Measurements from ENCODE around the gene EIF4EBP3. TPM values are rescaled to one million over a fixed set of nuclear protein-coding genes. Genes with fewer than 3 reads are reported as not detected.

EIF4EBP3 gene
- total RNA-seq: 0.87 and 1.2 TPM in 2 replicates

DNA sequence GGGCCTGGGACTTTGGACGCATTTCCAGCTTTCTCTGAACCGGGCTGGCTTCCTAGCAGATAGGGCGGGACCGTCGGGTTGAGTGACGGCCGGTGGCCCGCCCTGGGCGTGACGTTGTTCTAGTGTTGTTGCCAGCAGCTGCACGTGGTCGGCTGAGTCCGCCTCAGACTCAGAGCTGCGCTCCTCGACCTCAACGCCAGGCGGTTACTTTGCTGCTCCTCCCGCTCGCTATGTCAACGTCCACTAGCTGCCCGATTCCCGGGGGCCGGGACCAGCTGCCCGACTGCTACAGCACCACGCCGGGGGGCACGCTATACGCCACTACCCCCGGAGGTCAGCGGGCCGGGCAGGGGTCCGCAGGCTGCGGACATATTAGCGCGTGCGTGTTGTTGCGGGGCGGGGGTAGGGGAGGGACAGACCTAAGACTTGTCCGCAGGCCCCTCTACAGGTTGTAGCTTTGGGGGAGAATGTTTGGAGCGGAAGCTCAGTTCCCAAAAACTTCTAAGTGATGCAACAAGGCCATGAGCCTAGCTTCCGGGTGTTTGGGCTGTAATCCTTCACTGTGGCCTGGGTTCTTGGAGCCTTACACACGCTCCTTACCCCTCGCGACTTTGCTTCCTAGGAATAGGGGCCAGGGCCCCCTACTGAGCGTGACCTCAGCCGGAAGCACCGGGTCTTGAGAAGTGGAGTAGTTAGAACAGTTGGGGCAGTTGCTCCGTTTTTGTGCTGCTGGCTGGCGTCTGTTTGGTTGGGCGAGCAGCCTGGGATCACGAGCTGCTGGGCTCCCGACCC is at the start of gene EIF4EBP3:
Gene EIF4EBP3 (plus strand): TSS at position 155 of the 792 bp plus-strand sequence. CDS start 76 bp downstream, at position 231.
- peak; percentile 98 to 99 for DNase-seq (ENCODE audit: low read depth in 2 of 2)

GRCh38 chr5:140497897-140498296 is 49.6 kb upstream of the EIF4EBP3 start:
- peak; percentile 8 to 29 for DNase-seq (ENCODE audit: low read depth in 2 of 2)

GRCh38 chr5:140498591-140498990 is 48.9 kb upstream of the EIF4EBP3 start:
- no peak for DNase-seq (ENCODE audit: low read depth in 2 of 2)

DNA sequence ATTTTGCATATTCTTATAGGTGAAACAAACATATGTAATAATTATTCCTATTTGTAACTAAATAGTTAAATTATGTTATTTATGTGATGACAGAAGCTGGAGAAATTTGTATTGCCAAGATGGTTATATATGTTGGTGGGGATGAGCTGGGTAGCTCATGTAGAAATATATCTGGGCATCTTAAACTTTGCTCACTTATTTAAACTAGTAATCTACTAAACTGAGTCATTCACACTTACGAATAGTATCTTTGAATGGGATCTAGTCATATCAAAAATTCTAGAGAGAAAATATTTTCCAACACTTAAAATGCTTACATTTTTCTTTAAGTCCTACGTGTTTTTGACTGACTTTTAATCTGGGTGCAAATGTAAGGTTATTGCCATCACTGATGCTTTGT is 44.6 kb upstream of the EIF4EBP3 start:
- no peak for DNase-seq (ENCODE audit: low read depth in 2 of 2)

DNA sequence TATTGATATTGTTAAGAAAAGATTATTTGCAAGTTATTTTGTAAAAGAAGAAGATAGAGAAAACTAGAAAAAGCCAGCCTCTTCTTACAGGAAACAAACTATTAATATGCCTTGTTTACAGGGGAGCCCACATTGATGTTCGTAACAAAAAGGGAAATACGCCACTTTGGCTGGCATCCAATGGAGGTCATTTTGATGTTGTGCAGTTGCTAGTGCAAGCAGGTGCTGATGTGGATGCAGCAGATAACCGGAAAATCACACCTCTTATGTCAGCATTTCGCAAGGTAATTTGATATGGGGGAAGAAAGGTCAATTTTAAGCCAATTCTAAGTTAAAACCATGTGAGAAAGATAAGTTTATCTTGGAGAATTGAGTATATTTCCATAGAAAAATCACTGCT is 37.6 kb upstream of the EIF4EBP3 start:
- DNase-seq (ENCODE audit: low read depth in 2 of 2): peak; percentile 40 to 81

DNA sequence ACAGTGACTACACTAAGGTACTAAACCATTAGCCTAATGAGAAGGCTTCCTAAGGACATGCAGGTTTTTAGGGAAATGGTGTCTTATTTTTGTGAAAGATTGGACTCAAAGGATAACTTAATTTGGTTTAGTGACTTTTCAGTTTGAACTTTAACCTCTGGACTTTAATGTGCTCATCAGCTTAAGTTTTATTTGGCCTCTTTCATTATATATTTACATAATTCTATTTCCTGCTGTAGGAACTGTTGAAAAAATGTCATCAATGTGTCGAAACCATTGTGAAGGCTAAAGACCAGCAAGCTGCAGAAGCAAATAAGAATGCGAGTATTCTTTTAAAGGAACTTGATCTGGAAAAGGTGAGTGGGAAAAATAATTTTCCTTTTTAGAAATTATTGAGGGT is 34.3 kb upstream of the EIF4EBP3 start:
- DNase-seq (ENCODE audit: low read depth in 2 of 2): no peak

- DNase-seq (ENCODE audit: low read depth in 2 of 2): no peak
These were observed 23.5 kb upstream of the EIF4EBP3 start for GRCh38 chr5:140524003-140524402.

DNA sequence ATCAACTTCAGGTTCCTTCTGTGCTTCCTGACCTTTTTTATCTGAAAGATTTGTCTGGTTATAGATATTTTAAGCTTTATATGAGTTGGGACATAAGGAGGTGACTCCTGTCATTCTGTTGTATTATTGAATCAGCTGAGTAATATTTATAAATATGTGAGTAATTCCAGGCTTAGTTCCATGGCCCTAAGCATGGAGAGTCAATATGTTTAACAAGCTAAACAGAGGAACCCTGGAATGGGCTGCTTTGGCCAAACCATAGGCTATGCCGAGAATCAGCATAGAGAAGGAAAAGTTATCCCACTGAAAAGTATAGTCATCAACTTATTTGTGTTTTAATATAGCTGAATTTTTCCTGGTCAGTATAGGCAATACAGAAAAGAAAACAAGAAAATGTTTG is 7.2 kb upstream of the EIF4EBP3 start:
- no peak for DNase-seq (ENCODE audit: low read depth in 2 of 2)

DNA sequence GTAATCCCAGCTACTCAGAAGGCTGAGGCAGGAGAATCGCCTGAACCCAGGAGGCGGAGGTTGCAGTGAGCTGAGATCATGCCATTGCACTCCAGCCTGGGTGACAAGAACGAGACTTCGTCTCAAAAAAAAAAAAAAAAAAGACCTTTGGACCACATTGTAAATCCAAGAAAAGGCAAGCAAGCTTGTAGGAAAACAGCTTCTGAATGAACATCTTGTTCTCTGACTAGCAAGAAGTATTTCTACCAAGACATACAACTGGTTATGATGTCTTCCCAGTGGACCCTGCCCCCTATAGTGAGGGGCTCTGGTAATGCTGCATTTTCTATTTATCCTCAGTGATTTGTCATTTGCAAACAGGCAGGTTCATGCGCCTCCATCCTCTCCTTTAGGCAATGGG is 4.5 kb upstream of the EIF4EBP3 start:
- DNase-seq (ENCODE audit: low read depth in 2 of 2): no peak

DNA sequence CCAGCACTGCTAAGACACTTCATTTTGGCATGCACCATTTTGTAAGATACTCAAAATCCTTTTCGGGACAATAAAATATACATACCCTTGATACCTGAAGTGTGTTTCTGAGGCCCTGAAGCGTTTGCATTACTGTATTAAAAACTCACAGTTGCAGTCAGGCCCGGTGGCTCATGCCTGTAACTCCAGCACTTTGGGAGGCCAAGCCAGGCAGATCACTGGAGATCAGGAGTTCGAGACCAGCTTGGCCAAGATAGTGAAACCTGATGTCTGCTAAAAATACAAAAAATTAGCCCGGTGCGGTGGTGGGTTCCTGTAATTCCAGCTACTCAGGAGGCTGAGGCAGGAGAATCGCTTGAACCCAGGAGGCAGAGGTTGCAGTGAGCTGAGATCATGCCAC is 2.5 kb upstream of the EIF4EBP3 start:
- no peak for DNase-seq (ENCODE audit: low read depth in 2 of 2)

DNA sequence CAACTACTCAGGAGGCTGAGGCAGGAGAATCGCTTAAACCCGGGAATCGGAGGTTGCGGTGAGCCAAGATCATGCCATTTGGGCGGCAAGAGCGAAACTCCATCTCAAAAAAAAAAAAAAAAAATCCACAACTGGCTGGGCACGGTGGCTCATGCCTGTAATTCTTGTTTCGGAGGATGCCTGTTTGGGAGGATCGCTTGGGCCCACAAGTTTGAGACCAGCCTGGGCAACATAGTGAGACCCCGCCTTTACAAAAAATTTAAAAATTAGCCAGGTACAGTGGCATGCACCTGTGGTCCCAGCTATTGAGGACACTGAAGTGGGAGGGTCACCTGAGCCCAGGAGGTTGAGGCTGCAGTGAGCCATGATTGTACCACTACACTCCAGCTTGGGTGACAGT is 1.9 kb upstream of the EIF4EBP3 start:
- DNase-seq (ENCODE audit: low read depth in 2 of 2): no peak

GRCh38 chr5:140546851-140547507 is 483 bp upstream of the EIF4EBP3 start:
- DNase-seq (ENCODE audit: low read depth in 2 of 2): no peak

GRCh38 chr5:140548300-140548688 is 832 bp downstream of the EIF4EBP3 start:
- no peak for DNase-seq (ENCODE audit: low read depth in 2 of 2)

DNA sequence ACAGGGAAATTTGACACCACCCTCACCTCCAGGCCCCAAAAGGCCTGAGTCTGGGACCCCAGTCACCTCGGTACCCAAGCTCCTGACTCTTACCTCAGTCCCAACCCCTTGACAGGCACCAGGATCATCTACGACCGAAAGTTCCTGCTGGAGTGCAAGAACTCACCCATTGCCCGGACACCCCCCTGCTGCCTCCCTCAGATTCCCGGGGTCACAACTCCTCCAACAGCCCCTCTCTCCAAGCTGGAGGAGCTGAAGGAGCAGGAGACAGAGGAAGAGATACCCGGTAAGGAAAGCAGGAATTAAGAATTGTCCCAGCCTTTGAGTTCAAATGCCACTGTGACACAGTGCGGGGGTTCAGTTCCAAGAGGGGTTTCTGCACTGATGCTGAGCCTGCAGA is 1.3 kb downstream of the EIF4EBP3 start:
- no peak for DNase-seq (ENCODE audit: low read depth in 2 of 2)

DNA sequence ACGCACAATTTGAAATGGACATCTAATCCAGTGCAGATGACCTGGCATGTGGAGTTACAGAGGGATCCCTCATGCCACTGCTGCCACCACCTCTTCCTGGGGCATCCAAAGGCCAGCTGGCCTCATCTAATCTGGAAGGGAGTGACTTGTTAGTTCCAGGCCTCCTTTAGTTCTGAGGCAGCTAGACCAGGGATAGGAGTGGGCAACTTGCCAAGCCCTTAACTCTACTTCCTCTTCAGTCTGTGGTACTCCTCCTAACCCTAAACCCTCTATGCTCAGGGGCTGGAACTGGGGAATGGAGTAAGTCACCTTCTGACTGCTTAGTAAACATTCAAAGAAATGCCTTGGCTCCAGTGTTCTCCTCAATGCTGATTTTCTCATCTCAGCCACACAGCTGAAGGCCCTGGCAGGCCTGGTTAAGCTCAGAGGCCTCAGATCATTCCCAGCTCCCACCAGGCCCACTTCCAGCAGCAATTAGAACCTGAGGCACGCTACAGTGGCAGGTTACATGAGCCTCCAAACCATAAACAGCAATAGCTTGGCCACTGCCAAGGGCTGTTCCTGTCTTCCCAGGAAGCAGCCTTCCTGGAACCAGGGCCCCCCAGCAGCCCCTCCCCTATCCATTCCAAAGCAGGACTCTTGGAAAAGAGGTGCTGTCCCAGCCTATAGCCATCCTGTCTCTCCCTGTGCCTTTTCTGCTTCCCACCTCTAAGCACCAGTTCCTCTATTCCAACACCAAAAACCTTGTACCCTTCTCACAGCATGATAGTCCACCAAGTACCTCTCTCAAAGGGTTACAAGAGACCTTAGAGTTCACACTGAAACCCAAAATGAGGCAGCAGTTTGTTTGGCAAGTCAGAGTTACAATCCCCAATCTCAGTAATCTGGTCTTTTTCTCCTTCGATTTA is 2.0 kb downstream of the EIF4EBP3 start:
- DNase-seq (ENCODE audit: low read depth in 2 of 2): peak; percentile 34 to 60

DNA sequence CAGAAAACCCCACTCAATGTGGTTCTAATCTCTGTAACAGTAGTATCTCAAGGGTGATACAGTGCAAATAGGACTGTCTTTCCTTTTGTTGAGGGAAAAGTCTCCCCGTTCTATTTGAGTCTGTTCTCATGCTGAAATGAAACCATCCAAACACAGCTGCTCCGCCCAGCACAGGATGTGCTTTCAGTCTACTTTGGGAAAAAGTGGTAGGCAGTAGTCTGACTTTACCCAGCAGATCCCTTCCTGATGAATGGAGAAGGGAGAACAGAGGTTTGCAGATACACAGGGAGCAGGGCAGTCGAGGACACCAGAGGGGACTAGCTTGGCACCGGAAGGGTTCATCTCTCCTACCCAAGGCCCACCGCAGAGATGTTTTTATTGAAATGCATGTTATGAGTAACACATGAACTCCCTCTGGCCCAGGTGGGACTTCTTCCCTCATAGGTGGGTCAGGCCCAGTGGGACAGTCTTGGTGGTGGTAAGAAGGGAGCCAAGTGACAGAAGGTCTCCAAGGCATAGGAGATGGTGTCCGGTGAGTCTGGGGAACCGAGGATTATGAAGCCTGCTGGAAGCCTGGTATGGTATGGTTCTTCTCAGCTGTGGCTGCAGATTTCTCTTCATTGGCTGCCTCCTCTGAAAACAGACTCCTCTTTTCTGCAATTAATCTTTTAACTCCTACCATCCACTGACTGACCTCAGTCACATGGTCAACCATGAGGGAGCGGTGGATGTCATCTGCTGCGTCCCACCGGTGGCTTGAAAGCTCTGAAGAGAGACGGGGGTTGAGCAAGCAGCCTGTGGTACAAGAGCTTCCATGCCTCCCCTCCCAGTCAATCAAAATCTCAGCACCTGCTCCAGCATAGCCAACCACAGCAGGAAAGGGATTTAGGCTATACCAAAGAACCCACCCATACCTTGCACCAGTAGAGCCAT is 3.0 kb downstream of the EIF4EBP3 start:
- DNase-seq (ENCODE audit: low read depth in 2 of 2): no peak

DNA sequence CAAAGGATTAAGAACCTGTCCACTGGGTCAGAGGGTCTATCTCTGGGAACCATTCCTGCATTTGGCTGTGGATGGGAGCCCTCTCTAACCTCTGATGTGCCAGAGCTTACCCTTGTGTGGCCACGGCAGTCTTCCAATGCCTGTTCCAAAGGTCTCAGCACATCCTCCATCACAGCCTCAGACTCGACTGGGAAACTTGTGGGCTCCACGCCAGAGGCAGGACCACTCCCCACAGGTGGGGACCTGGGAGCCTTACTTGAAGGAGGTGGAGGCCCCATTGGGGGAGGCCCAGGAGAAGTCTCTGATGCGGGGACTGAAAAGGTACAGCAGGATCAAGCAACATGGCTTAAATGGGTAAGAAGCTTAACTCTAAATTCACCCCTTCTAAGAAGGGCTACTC is 4.4 kb downstream of the EIF4EBP3 start:
- DNase-seq (ENCODE audit: low read depth in 2 of 2): no peak

DNA sequence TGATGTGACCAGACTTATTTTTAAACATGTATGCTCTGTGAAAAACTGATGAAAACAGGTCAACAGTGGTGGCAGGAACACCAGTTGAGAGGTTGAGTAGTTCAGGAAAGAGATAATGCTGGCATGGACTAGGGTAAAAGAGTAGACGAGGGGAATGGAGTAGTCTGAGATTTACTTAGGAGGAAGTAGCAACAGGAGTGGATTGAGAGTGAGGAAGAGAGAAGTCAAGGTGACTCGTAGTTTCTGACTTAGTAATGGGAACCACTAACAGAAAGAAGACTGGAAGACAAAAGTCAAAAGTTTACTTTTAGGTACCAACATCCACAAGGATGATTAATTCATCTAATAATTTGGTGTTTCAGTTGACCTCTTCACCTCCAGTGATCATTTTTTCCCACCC is 6.2 kb downstream of the EIF4EBP3 start:
- no peak for DNase-seq (ENCODE audit: low read depth in 2 of 2)

DNA sequence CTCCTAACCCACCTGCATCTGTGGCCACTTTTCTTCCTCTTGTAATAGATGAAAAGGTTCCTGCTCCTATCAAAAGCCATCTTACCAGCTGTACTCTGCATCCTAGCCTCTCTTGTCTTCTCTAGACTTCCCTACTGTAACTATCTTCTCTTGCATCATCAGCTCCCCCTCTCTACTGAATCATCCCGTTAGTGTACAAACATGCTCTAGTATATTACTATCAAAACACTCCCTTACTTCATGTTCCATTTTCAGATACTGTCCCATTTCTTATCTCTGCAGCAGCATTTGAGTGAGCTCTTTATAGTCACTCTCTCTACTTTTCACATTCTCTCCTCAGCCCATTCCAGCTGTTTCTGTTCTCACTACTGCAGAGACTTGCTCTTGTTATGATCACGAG is 7.0 kb downstream of the EIF4EBP3 start:
- no peak for DNase-seq (ENCODE audit: low read depth in 2 of 2)

GRCh38 chr5:140555747-140556312 is 8.4 kb downstream of the EIF4EBP3 start:
- no peak for DNase-seq (ENCODE audit: low read depth in 2 of 2)

- peak; percentile 49 to 51 for DNase-seq (ENCODE audit: low read depth in 2 of 2)
These were observed 9.0 kb downstream of the EIF4EBP3 start for GRCh38 chr5:140556438-140556837.
